K562 (cell line): ENCODE measurements around the gene KLHL22. TPM values are rescaled to one million over a fixed set of nuclear protein-coding genes. Genes with fewer than 3 reads are reported as not detected.

Experiments used
- CC2D1A ChIP-seq: fragments of 450-650 bp; IDR thresholded peaks from 2 replicates; pipeline ENCODE4 v1.6.1; 2017; ENCODE audit warnings: mild to moderate bottlenecking
- CHAMP1 ChIP-seq: fragments of 450-650 bp; IDR thresholded peaks from 2 replicates; pipeline ENCODE4 v1.6.1; 2016; ENCODE audit warnings: mild to moderate bottlenecking
- CREM ChIP-seq: IDR thresholded peaks from 2 replicates; pipeline ENCODE4 v1.6.1; 2014; ENCODE audit warnings: antibody characterized with exemption, low read depth
- MCM3 ChIP-seq: fragments of 450-650 bp; IDR thresholded peaks from 2 replicates; pipeline ENCODE4 v1.6.1; 2016
- MEIS2 ChIP-seq: fragments of 450-650 bp; IDR thresholded peaks from 2 replicates; pipeline ENCODE4 v1.6.1; 2014; ENCODE audit warnings: mild to moderate bottlenecking; ENCODE audit not compliant: partially characterized antibody
- NR1H2 ChIP-seq: sonication (generic); formaldehyde crosslinking; IDR thresholded peaks from 2 replicates; pipeline ENCODE4 v1.4.0; 2020; ENCODE audit warnings: mild to moderate bottlenecking, missing genetic modification reagents
- NR4A1 ChIP-seq, 2 experiments: fragments of 250-450 bp in 1 of 2; fragments of 450-650 bp in 1 of 2; sonication (Bioruptor Pico) in 1 of 2; IDR thresholded peaks; 2 replicates each; pipeline versions ENCODE4 v1.4.0 to v1.6.1; 2016 to 2020; ENCODE audit warnings: mild to moderate bottlenecking in 2 of 2, missing compliant biosample characterization in 1 of 2, missing genetic modification characterization in 1 of 2, moderate library complexity in 1 of 2
- RBBP5 ChIP-seq: fragments of 200-600 bp; sonication (generic); IDR thresholded peaks from 2 replicates; pipeline ENCODE4 v1.6.1; 2012; ENCODE audit warnings: borderline replicate concordance, mild to moderate bottlenecking, low read length, control low read depth, inconsistent platforms; ENCODE audit not compliant: insufficient read depth, poor library complexity, severe bottlenecking
- SAFB2 ChIP-seq: fragments of 200-400 bp; formaldehyde crosslinking; IDR thresholded peaks from 2 replicates; pipeline ENCODE4 v1.6.1; 2018; ENCODE audit warnings: borderline replicate concordance, low read length, low read depth, moderate library complexity; ENCODE audit not compliant: severe bottlenecking
- polyA plus RNA-seq, 8 experiments: library from polyadenylated mRNA; depleted of rRNA in 4 of 8; stranded (reverse) in 5 of 8; unstranded in 3 of 8; fragments of >200 nt; fragmentation: Nextera tagmentation in 2 of 8; fragmentation: Illumina TruSeq in 1 of 8; extraction: Ambion mirVana in 2 of 8; extraction: Trizol in 1 of 8; gene quantifications; 2 replicates each; pipeline versions ENCODE4 v1.2.1 to v1.2.3, GENCODE V29; 2011 to 2014; ENCODE audit warnings: inconsistent platforms in 1 of 8, missing spikeins in 1 of 8
- total RNA-seq, 7 experiments: library from RNA; depleted of rRNA in 6 of 7; stranded (reverse); fragments of >200 nt in 6 of 7; fragmentation: Illumina TruSeq in 2 of 7; extraction: Trizol in 2 of 7; gene quantifications; 2 replicates each; pipeline versions ENCODE4 v1.2.1 to v1.2.3, GENCODE V29; 2011 to 2021; ENCODE audit warnings: low replicate concordance in 1 of 7
- TF ChIP-seq, protein P1 (sequence below): fragments of 450-650 bp; IDR thresholded peaks from 2 replicates; pipeline ENCODE4 v1.6.1; 2017; ENCODE audit warnings: antibody characterized with exemption, mild to moderate bottlenecking
- TF ChIP-seq, protein P2 (sequence below): fragments of 250-450 bp; sonication (Bioruptor Pico); IDR thresholded peaks from 2 replicates; pipeline ENCODE4 v1.8.0; 2022; ENCODE audit warnings: inconsistent platforms, mild to moderate bottlenecking, moderate library complexity, borderline replicate concordance
- TF ChIP-seq, protein P3 (sequence below): fragments of 450-650 bp; formaldehyde crosslinking; conservative IDR thresholded peaks from 2 replicates; pipeline ENCODE4 v1.4.0; 2022; ENCODE audit warnings: mild to moderate bottlenecking, missing genetic modification characterization
- TF ChIP-seq, protein P4 (sequence below): fragments of 150-350 bp; IDR thresholded peaks from 2 replicates; pipeline ENCODE4 v1.6.1; 2014; ENCODE audit warnings: low read depth, mild to moderate bottlenecking, low read length, borderline replicate concordance

Gene KLHL22
- total and polyA plus RNA-seq, 9 of the 15 experiments (the other 6 are each of a cell fraction or from before 2014, with no cell fraction given), result 1.3 to 25.6 (median 15.2) TPM

- TF ChIP-seq, protein P1, sequence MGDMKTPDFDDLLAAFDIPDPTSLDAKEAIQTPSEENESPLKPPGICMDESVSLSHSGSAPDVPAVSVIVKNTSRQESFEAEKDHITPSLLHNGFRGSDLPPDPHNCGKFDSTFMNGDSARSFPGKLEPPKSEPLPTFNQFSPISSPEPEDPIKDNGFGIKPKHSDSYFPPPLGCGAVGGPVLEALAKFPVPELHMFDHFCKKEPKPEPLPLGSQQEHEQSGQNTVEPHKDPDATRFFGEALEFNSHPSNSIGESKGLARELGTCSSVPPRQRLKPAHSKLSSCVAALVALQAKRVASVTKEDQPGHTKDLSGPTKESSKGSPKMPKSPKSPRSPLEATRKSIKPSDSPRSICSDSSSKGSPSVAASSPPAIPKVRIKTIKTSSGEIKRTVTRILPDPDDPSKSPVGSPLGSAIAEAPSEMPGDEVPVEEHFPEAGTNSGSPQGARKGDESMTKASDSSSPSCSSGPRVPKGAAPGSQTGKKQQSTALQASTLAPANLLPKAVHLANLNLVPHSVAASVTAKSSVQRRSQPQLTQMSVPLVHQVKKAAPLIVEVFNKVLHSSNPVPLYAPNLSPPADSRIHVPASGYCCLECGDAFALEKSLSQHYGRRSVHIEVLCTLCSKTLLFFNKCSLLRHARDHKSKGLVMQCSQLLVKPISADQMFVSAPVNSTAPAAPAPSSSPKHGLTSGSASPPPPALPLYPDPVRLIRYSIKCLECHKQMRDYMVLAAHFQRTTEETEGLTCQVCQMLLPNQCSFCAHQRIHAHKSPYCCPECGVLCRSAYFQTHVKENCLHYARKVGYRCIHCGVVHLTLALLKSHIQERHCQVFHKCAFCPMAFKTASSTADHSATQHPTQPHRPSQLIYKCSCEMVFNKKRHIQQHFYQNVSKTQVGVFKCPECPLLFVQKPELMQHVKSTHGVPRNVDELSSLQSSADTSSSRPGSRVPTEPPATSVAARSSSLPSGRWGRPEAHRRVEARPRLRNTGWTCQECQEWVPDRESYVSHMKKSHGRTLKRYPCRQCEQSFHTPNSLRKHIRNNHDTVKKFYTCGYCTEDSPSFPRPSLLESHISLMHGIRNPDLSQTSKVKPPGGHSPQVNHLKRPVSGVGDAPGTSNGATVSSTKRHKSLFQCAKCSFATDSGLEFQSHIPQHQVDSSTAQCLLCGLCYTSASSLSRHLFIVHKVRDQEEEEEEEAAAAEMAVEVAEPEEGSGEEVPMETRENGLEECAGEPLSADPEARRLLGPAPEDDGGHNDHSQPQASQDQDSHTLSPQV, result no peak
- TF ChIP-seq CC2D1A (no peak), RBBP5 (no peak), NR1H2 (CRISPR knock-in tag) (no peak), CHAMP1 (no peak), CREM (no peak), SAFB2 (no peak), NR4A1 (CRISPR knock-in tag; IDR thresholded peaks at IDR 0.05) (no peak), NR4A1 (tag; IDR thresholded peaks at IDR 0.05) (no peak), MCM3 (no peak), MEIS2 (no peak)
- TF ChIP-seq, protein P2, sequence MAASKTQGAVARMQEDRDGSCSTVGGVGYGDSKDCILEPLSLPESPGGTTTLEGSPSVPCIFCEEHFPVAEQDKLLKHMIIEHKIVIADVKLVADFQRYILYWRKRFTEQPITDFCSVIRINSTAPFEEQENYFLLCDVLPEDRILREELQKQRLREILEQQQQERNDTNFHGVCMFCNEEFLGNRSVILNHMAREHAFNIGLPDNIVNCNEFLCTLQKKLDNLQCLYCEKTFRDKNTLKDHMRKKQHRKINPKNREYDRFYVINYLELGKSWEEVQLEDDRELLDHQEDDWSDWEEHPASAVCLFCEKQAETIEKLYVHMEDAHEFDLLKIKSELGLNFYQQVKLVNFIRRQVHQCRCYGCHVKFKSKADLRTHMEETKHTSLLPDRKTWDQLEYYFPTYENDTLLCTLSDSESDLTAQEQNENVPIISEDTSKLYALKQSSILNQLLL (CRISPR knock-in tag), result no peak
- TF ChIP-seq, protein P3, sequence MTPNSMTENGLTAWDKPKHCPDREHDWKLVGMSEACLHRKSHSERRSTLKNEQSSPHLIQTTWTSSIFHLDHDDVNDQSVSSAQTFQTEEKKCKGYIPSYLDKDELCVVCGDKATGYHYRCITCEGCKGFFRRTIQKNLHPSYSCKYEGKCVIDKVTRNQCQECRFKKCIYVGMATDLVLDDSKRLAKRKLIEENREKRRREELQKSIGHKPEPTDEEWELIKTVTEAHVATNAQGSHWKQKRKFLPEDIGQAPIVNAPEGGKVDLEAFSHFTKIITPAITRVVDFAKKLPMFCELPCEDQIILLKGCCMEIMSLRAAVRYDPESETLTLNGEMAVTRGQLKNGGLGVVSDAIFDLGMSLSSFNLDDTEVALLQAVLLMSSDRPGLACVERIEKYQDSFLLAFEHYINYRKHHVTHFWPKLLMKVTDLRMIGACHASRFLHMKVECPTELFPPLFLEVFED (CRISPR knock-in tag), result no peak
- TF ChIP-seq, protein P4, sequence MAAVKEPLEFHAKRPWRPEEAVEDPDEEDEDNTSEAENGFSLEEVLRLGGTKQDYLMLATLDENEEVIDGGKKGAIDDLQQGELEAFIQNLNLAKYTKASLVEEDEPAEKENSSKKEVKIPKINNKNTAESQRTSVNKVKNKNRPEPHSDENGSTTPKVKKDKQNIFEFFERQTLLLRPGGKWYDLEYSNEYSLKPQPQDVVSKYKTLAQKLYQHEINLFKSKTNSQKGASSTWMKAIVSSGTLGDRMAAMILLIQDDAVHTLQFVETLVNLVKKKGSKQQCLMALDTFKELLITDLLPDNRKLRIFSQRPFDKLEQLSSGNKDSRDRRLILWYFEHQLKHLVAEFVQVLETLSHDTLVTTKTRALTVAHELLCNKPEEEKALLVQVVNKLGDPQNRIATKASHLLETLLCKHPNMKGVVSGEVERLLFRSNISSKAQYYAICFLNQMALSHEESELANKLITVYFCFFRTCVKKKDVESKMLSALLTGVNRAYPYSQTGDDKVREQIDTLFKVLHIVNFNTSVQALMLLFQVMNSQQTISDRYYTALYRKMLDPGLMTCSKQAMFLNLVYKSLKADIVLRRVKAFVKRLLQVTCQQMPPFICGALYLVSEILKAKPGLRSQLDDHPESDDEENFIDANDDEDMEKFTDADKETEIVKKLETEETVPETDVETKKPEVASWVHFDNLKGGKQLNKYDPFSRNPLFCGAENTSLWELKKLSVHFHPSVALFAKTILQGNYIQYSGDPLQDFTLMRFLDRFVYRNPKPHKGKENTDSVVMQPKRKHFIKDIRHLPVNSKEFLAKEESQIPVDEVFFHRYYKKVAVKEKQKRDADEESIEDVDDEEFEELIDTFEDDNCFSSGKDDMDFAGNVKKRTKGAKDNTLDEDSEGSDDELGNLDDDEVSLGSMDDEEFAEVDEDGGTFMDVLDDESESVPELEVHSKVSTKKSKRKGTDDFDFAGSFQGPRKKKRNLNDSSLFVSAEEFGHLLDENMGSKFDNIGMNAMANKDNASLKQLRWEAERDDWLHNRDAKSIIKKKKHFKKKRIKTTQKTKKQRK, result no peak
Measured at GRCh38 chr22:20514658-20515406, 19.2 kb upstream of the KLHL22 start (continued).
